Sigmoid colon (tissue), 7 donors: ENCODE results near the gene RASGEF1B. TPM values are rescaled to one million over a fixed set of nuclear protein-coding genes. Genes with fewer than 3 reads are reported as not detected.

Experiments used
- DNase-seq: peaks from one replicate; pipeline ENCODE4 v3.0.0-alpha.2; 2019
- H3K27ac ChIP-seq, 4 donors: fragments of 200-600 bp; sonication (generic); one replicate each; pipeline ENCODE4 v1.5.1; 2016 to 2019; ENCODE audit warnings: mild to moderate bottlenecking in 1 of 4
- H3K27me3 ChIP-seq, 3 donors: fragments of 200-600 bp; sonication (generic); one replicate each; pipeline ENCODE4 v1.5.1; 2019; ENCODE audit warnings: mild to moderate bottlenecking in 1 of 3
- H3K36me3 ChIP-seq, 4 donors: fragments of 200-600 bp; sonication (generic); one replicate each; pipeline ENCODE4 v1.5.1; 2016 to 2019
- H3K4me1 ChIP-seq, 4 donors: fragments of 200-600 bp; sonication (generic); one replicate each; pipeline ENCODE4 v1.5.1; 2017 to 2019
- H3K4me3 ChIP-seq, 4 donors: fragments of 200-600 bp; sonication (generic); one replicate each; pipeline ENCODE4 v1.5.1; 2017 to 2019; ENCODE audit warnings: mild to moderate bottlenecking in 2 of 4, moderate library complexity in 1 of 4
- H3K9me3 ChIP-seq, 4 donors: fragments of 200-600 bp in 3 of 4; sonication (generic) in 3 of 4; one replicate each; pipeline versions ENCODE4 v1.5.1 to v1.6.1; 2013 to 2019
- EP300 ChIP-seq, 4 donors: sonication (generic); formaldehyde crosslinking; IDR thresholded peaks; one replicate each; pipeline ENCODE4 v1.6.1; 2017; ENCODE audit warnings: antibody characterized with exemption in 4 of 4
- POLR2A ChIP-seq, 2 donors: fragments of 450-650 bp; IDR thresholded peaks; one replicate each; pipeline ENCODE4 v1.6.1; 2016; ENCODE audit warnings: antibody characterized with exemption in 2 of 2, mild to moderate bottlenecking in 2 of 2, moderate library complexity in 2 of 2
- POLR2AphosphoS5 ChIP-seq, 4 donors: sonication (generic); formaldehyde crosslinking; IDR thresholded peaks; one replicate each; pipeline ENCODE4 v1.6.1; 2017; ENCODE audit warnings: antibody characterized with exemption in 4 of 4
- WGBS, 2 donors: extraction: QIAGEN DNeasy Blood & Tissue Kit; methylation state at CpG; one replicate each; pipeline ENCODE4 v1.1.7; 2013; 5-methylcytosine and 5-hydroxymethylcytosine counted together
- intact Hi-C: fragments of 100-400 bp; cut with DNase I; formaldehyde crosslinking; loops from one replicate; pipeline ENCODE4 v1.15.1; 2023
- polyA plus RNA-seq, 3 donors: library from polyadenylated mRNA; stranded (reverse); fragments of 200-250 nt; gene quantifications; one replicate each; pipeline ENCODE4 v1.2.3, GENCODE V29; 2013
- total RNA-seq, 4 donors: library from RNA; depleted of rRNA; stranded (reverse); fragments of >200 nt; gene quantifications; one replicate each; pipeline ENCODE4 v1.1.0, GENCODE V29; 2016
- TF ChIP-seq, protein P1 (sequence below), 4 experiments: fragments of 450-650 bp in 3 of 4; fragments of 200-600 bp in 1 of 4; IDR thresholded peaks; one replicate each; pipeline ENCODE4 v1.5.1; 2016 to 2019; ENCODE audit warnings: antibody characterized with exemption in 4 of 4, mild to moderate bottlenecking in 3 of 4, moderate library complexity in 2 of 4
- donor health status: healthy with polysubstance abuse.
- donor health status: Bipolar disorder and iron deficiency.
- donor health status: healthy.

The RASGEF1B gene
- total and polyA plus RNA-seq, 7 donors = 5.0 to 12.1 (median 10.3) TPM

DNA sequence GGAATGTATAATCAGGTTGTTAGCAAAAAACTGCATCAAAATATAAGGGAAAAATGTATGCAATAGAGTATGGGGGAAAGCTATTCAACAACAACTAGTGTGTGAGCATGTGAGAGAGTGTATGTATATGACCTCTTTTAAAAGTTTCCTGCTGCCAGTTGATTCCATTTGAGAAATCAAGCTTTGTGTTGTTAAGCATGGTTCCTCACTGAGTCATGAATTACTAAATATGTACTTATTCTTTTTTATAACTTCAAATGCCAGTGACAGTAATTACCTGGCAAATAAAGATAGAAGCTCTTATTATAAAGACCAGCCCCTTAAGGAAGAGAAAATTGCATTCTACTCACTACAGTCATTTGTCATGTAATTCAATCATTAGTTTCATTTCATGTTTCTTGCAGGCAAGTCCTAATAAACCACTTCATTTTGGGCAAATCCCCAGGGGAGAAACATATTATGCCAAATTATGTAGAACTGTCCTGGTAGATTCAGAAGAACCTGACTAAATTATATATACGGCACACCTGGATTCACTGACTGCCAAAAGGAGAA, 19.2 kb downstream of the RASGEF1B start:
- Histone ChIP-seq H3K27me3 (no peaks in the 10 kb centered on the region), H3K9me3 (no peaks in the 10 kb centered on the region), H3K36me3 (peaks cover 0 to 57% (median 1%) of the 10 kb centered on the region in 4 donors), H3K4me1 (no peaks in the 10 kb centered on the region), H3K4me3 (no peak overlapping the region), H3K27ac (no peak overlapping the region)
- intact Hi-C loops = no loop called here
- WGBS, 2 donors = 85 to 88% methylated on average over 1 of the region's 1 CpG
- DNase-seq = no peak
- TF ChIP-seq, protein P1, sequence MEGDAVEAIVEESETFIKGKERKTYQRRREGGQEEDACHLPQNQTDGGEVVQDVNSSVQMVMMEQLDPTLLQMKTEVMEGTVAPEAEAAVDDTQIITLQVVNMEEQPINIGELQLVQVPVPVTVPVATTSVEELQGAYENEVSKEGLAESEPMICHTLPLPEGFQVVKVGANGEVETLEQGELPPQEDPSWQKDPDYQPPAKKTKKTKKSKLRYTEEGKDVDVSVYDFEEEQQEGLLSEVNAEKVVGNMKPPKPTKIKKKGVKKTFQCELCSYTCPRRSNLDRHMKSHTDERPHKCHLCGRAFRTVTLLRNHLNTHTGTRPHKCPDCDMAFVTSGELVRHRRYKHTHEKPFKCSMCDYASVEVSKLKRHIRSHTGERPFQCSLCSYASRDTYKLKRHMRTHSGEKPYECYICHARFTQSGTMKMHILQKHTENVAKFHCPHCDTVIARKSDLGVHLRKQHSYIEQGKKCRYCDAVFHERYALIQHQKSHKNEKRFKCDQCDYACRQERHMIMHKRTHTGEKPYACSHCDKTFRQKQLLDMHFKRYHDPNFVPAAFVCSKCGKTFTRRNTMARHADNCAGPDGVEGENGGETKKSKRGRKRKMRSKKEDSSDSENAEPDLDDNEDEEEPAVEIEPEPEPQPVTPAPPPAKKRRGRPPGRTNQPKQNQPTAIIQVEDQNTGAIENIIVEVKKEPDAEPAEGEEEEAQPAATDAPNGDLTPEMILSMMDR (IDR thresholded peaks at IDR 0.05) = no peak
- TF ChIP-seq POLR2AphosphoS5 (IDR thresholded peaks at IDR 0.05) = no peak
- no peak for TF ChIP-seq EP300 (IDR thresholded peaks at IDR 0.05)
- no peak for TF ChIP-seq POLR2A (IDR thresholded peaks at IDR 0.05)

DNA sequence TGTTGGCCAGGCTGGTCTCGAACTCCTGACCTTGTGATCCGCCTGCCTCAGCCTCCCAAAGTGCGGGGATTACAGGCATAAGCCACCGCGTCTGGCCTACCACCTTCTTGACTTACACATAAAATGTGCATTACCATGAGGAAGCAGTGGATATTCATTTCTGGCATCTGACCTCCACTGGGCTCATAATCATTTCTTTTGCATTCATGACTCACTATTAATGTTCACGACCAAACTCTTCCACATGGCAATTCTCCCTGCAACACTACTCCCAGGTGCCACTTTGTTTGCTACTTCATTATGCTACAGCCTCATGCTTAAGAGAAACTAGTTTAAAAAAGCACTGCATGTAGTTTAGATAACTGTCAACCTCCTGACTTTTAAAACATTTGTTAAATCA, 22.7 kb downstream of the RASGEF1B start:
- intact Hi-C loops = no loop called here
- Histone ChIP-seq H3K4me3 (no peak overlapping the region), H3K4me1 (no peaks in the 10 kb centered on the region), H3K9me3 (no peaks in the 10 kb centered on the region), H3K27ac (no peak overlapping the region), H3K36me3 (peaks cover 0 to 65% (median 12%) of the 10 kb centered on the region in 4 donors), H3K27me3 (no peaks in the 10 kb centered on the region)
- WGBS, 2 donors = 94 to 96% methylated on average over 6 of the region's 6 CpGs
- TF ChIP-seq, protein P1 (IDR thresholded peaks at IDR 0.05) = no peak
- no peak for DNase-seq

DNA sequence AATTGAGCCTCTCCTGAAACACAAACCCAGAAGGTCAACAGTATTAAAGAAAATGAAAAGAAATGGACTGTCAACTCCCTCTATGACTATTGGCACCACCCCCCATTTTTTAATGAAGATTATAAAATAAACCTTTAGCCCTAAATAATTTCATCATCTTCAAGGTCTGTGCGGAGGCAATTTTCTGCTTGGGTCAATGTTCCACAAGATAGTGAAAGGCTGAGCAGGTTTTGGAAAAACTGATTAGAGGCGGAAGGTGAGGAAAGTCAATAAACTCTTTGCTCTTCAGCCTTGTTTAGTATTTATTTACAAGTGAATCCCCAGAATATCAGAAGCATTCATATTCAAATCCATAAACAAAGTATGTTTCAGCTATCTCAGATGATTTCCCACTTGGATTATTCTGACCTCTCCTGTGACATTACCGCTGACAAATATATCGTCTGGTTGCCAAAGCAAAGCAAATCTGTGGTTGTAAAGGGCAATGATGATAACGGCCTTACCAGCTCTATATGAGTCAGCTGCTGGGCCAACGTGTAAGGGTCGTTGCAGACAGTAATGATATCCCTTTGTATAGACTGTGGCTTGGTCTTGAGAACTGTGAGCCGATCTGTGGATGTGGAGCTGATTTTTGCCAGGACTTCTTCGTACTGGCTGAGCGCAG, 24.0 kb downstream of the RASGEF1B start:
- H3K27ac ChIP-seq = no peak overlapping the region
- H3K4me3 ChIP-seq = no peak overlapping the region
- H3K27me3 ChIP-seq = no peaks in the 10 kb centered on the region
- intact Hi-C loops = no loop called here
- WGBS, 2 donors = 56 to 78% methylated on average over 10 of the region's 10 CpGs
- no peak for TF ChIP-seq POLR2AphosphoS5 (IDR thresholded peaks at IDR 0.05)
- TF ChIP-seq, protein P1 (IDR thresholded peaks at IDR 0.05) = no peak
- no peak for TF ChIP-seq POLR2A (IDR thresholded peaks at IDR 0.05)
- no peak for TF ChIP-seq EP300 (IDR thresholded peaks at IDR 0.05)
- no peaks in the 10 kb centered on the region for H3K9me3 ChIP-seq
- H3K36me3 ChIP-seq = peaks cover 0 to 76% (median 11%) of the 10 kb centered on the region in 4 donors
- no peaks in the 10 kb centered on the region for H3K4me1 ChIP-seq
- no peak for DNase-seq

DNA sequence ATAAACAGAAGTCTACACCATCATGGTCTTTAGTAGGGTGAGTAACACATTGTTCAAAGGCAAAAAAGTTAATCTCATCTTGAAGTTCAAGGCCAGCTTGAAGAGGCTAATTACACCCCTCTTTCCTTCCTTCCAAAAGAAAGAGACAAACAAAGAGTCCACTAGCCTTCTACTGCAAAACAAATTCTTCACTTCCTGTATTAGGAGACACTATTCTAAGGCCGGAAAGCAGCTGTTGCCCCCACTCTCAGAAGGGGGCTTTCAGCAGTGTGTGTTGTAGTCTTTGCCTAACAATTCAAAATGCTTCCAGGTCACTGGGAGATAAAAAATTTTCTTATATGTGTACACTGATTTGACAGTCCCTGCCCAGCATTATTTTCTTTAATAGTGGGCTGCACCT, 25.1 kb downstream of the RASGEF1B start:
- Histone ChIP-seq H3K4me3 (no peak overlapping the region), H3K4me1 (no peaks in the 10 kb centered on the region), H3K27me3 (no peaks in the 10 kb centered on the region), H3K27ac (no peak overlapping the region), H3K36me3 (peaks cover 0 to 79% (median 13%) of the 10 kb centered on the region in 4 donors), H3K9me3 (no peaks in the 10 kb centered on the region)
- DNase-seq = no peak
- WGBS, 2 donors = 87 to 98% methylated on average over 1 of the region's 1 CpG
- TF ChIP-seq EP300 (IDR thresholded peaks at IDR 0.05) = no peak
- TF ChIP-seq, protein P1 (IDR thresholded peaks at IDR 0.05) = no peak
- TF ChIP-seq POLR2AphosphoS5 (IDR thresholded peaks at IDR 0.05) = no peak
- TF ChIP-seq POLR2A (IDR thresholded peaks at IDR 0.05) = no peak
- intact Hi-C loops = no loop called here
